GM10266 (cell line): ENCODE results near the gene CAMKMT.

Source experiments
- DNase-seq: peaks from one replicate; pipeline ENCODE4 v3.0.0; 2012; ENCODE audit errors: extremely low spot score
- TF ChIP-seq, protein P1 (sequence below): IDR thresholded peaks from 2 replicates; pipeline ENCODE4 v1.5.1; 2012; ENCODE audit warnings: mild to moderate bottlenecking, low read depth; ENCODE audit not compliant: control insufficient read depth, insufficient read depth; ENCODE audit errors: missing control alignments

CAMKMT gene

DNA sequence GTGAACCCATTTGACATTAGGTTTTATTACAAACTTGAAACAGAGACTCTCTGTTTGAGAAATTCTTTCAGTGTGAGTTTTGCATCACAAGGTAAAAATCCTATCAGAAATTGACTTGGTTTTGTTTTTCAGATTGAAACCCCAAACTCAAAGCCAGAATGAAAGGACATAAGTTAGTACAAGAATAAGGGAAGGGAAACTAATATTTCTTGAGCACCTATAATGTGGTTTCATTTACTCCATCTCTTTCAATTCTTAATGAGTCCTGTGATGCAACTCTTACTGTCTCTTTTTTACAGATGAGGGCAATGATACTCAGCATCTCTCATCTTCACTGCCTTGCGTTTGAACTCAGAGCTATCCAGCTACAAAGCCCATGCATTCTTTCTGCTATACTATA, 369.8 kb downstream of the CAMKMT start:
- TF ChIP-seq, protein P1, sequence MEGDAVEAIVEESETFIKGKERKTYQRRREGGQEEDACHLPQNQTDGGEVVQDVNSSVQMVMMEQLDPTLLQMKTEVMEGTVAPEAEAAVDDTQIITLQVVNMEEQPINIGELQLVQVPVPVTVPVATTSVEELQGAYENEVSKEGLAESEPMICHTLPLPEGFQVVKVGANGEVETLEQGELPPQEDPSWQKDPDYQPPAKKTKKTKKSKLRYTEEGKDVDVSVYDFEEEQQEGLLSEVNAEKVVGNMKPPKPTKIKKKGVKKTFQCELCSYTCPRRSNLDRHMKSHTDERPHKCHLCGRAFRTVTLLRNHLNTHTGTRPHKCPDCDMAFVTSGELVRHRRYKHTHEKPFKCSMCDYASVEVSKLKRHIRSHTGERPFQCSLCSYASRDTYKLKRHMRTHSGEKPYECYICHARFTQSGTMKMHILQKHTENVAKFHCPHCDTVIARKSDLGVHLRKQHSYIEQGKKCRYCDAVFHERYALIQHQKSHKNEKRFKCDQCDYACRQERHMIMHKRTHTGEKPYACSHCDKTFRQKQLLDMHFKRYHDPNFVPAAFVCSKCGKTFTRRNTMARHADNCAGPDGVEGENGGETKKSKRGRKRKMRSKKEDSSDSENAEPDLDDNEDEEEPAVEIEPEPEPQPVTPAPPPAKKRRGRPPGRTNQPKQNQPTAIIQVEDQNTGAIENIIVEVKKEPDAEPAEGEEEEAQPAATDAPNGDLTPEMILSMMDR: no peak
- peak; percentile 32 for DNase-seq

DNA sequence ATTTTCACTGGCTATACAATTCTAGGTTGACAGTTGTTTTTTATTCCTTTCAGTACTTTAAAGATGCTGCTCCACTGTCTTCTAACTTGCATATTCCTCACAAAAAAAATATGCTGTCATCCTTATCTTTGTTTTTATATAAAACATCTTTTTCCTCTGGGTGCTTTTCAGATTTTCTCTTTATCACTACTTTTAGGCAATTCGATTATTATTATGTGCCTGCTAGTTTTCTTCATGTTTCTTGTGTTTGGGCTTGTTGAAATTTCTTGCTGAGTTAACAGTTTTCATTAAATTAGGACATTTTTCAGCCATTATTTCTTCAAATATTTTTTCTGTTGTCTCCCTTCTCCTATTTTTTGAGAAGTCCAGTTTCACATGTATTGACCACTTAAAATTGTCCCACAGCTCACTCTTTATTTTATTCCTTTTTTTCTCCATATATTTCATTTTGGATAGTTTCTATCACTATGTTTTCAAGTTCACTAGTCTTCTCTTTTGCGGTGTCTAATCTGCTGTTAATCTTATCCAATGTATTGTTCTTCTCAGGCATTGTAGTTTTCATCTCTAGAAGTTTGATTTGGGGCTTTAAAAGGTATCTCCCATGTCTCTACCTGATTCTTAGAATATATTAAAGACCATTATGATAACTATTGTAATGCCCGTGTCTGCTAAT, 374.7 kb downstream of the CAMKMT start:
- DNase-seq: no peak
- TF ChIP-seq, protein P1: no peak

DNA sequence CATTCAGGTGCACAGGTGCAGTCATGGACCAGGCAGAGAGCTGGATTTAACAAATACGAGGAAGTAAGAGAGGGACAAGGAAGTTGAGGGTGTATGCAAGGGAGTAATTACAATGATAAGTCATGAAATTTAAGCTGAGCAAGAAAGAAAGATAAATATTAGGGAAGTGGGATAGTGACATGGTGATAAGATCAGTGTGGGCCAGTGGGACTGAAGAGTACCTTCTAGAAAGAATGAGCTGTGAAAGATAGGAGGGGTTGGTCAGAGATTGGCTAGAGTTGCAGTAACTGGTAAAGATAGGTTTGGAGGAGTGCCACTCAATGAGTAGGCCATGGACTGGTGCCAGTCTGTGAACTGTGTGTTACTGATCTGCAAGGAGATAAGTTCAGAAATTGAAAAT, 378.9 kb downstream of the CAMKMT start:
- TF ChIP-seq, protein P1: no peak
- no peak for DNase-seq

DNA sequence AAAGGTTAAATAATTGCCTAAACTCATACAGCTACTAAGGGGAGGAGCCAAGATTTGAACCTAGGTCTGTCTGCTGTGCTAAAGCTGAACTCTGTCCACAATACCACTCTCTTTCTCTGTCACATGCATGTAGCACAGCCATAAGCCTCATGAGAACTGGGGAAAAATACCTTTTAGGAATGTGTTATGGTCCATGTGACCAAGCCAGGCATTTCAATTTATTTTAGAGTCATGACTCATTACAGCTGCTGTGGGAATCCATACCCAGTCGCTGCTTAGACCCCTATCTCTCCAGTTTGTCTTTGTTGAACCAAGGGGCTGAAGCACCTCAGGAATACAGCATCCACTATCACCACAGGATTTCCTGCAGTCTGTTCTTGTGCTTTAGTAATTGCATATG, 379.8 kb downstream of the CAMKMT start:
- TF ChIP-seq, protein P1: no peak
- DNase-seq: no peak

DNA sequence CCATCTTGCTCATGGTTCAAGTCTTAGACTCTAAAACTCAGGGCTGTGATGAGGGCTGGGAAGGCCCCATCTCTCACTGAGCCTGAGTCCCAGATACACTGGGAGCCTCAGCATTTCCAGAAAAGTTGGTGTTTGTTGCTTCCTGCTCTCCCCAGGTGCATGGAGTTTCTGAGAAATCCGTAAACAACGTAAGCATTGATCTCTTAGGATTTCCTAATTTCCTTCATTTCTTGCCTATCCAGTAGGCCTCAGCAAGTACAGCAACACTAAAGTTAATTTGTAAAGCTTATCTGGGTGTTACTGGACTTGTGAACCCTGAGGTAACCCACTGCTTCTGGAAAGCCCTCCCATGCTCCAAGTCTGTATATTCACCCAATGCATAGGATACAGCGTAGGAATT, 380.3 kb downstream of the CAMKMT start:
- no peak for DNase-seq
- TF ChIP-seq, protein P1: no peak

DNA sequence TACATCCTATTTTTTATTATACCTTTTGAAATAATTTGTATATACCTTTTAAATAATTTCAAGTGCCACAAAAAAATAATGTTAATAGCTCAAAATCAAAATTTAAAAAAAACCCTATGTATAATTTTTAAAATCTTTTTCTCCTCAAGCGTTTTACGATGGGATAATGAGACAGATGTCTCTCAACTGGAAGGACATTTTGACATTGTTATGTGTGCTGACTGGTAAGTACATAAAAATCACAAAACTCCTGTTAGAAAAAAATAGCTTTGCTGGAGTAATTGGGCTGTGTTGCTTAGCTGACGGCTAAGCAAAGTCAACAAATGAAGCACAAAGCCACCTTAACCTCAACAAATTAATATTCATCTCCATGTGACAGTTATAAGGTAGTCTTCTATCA, 381.7 kb downstream of the CAMKMT start:
- TF ChIP-seq, protein P1: no peak

DNA sequence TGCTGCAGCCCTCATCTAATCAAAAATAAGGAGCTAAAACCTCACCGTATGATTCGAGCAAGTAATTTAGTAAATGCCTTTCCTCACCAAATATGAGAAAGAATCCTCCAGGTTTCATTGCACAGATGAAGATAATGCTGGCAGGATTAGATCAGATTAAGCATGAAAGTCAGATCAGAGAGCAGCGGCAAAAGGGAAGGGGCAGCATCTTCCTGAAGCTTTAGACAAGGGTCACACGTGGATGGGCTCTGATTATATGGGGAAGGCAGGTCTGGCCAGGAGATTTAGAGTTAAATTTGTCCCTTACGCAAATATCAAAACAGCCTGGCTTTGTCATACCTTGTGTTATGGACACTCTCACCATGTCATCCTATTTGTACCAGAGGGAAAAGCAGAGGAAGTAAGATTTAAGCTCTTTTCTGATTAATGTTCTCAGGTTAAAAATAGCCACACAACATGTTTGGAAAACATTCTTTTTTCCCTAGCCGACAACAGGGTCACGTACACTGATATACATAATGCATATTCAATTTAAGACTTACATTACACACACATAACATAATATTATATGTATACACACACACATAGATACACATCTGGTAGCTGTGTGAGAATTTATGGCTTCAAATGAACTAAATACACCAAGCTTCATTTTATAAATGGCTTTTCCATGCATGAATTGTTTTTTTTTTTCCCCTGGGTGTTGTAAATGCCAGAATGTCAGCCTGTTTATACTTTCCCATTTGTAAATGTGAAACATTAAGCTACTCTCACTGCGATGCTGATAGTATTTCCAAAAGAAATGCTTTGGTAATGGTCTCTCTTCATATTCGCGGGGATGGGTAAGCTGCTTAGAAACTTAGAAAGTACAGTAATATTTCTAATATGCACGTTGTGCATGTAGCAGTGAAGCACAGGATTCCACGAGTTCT, 383.5 kb downstream of the CAMKMT start:
- DNase-seq: no peak
- TF ChIP-seq, protein P1: no peak

More for the DNA sequence above, 381.7 kb downstream of the CAMKMT start:
- DNase-seq: no peak
